Neural crest cell (in vitro differentiated cells): Measurements from ENCODE around the gene PHACTR1. TPM values are rescaled to one million over a fixed set of nuclear protein-coding genes. Genes with fewer than 3 reads are reported as not detected.

ENCODE experiments used
- DNase-seq: peaks from one replicate; pipeline ENCODE4 v3.0.0; 2021; ENCODE audit warnings: low read depth, mixed read lengths, low spot score
- H3K27ac Mint-ChIP-seq: one replicate; pipeline ENCODE4 v1.8.0; 2021; ENCODE audit warnings: mild to moderate bottlenecking, mixed read lengths; ENCODE audit not compliant: unreplicated experiment
- H3K27me3 Mint-ChIP-seq: 2 replicates; pipeline ENCODE4 v1.8.0; 2021; ENCODE audit warnings: low read depth, mild to moderate bottlenecking, mixed read lengths
- H3K36me3 Mint-ChIP-seq: 2 replicates; pipeline ENCODE4 v1.8.0; 2021; ENCODE audit warnings: low read depth, mild to moderate bottlenecking, mixed read lengths
- H3K4me1 Mint-ChIP-seq: 2 replicates; pipeline ENCODE4 v1.8.0; 2021; ENCODE audit warnings: mixed read lengths
- H3K4me3 Mint-ChIP-seq: one replicate; pipeline ENCODE4 v1.8.0; 2021; ENCODE audit warnings: mild to moderate bottlenecking, mixed read lengths
- H3K9me3 Mint-ChIP-seq: 2 replicates; pipeline ENCODE4 v1.8.0; 2021; ENCODE audit warnings: mixed read lengths
- total RNA-seq: library from RNA; stranded (reverse); gene quantifications from 2 replicates; pipeline ENCODE4 v1.2.1, GENCODE V29; 2021
- TF ChIP-seq, protein P1 (sequence below): fragments of 200-600 bp; sonication (generic); conservative IDR thresholded peaks from 2 replicates; pipeline ENCODE4 v1.5.0; 2021; ENCODE audit warnings: antibody characterized with exemption, mild to moderate bottlenecking

The PHACTR1 gene
- total RNA-seq, 1 donor from 2014 or later = 10.4 TPM

DNA sequence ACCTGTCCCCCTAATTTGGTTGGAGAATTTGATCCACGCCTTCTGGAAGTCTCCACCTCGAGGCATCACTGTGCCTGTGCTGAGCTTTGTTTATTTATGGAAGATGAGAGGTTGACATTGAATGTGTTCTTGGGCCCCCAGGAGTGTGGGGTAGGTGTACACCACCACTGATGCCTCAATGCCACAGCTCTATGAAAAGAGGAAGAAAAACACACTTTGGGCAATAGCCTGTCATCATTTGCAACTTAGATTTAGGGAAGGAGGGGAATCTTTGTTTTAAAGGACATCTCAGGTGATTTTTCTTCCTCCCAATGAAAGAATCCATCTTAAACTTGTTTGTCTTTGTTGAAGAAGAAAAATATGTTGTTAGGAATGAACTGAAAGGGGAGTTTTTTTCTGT is 569.1 kb downstream of the PHACTR1 start:
- H3K4me1 Mint-ChIP-seq = peaks cover 15% of the 10 kb centered on the region
- DNase-seq = no peak
- peaks cover 45% of the 10 kb centered on the region for H3K36me3 Mint-ChIP-seq

DNA sequence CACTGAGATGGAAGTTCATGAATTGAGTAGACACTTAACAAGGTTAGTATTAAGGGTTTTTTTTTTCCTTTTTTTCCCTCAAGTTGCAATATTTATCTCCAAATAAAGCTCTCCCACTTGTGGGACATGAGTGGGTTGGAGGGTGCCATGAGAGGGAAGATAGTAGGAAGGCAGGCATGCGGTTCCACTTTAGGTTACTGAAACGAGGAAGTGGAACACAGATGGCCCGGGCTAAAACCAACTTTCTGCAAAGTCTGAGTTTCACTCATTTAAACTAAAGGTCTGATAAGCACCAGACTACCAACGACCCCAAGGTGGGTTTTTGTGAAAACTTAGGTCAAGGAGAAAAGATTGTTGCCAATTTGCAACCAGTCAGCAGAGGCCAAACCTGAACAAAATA is 569.6 kb downstream of the PHACTR1 start:
- Mint-ChIP-seq H3K9me3 (no peaks in the 10 kb centered on the region), H3K4me1 (peaks cover 15% of the 10 kb centered on the region), H3K36me3 (peaks cover 45% of the 10 kb centered on the region), H3K4me3 (no peak overlapping the region), H3K27me3 (no peaks in the 10 kb centered on the region), H3K27ac (no peak overlapping the region)
- DNase-seq = no peak
- TF ChIP-seq, protein P1, sequence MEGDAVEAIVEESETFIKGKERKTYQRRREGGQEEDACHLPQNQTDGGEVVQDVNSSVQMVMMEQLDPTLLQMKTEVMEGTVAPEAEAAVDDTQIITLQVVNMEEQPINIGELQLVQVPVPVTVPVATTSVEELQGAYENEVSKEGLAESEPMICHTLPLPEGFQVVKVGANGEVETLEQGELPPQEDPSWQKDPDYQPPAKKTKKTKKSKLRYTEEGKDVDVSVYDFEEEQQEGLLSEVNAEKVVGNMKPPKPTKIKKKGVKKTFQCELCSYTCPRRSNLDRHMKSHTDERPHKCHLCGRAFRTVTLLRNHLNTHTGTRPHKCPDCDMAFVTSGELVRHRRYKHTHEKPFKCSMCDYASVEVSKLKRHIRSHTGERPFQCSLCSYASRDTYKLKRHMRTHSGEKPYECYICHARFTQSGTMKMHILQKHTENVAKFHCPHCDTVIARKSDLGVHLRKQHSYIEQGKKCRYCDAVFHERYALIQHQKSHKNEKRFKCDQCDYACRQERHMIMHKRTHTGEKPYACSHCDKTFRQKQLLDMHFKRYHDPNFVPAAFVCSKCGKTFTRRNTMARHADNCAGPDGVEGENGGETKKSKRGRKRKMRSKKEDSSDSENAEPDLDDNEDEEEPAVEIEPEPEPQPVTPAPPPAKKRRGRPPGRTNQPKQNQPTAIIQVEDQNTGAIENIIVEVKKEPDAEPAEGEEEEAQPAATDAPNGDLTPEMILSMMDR = no peak

More for the DNA sequence above, 569.1 kb downstream of the PHACTR1 start:
- H3K9me3 Mint-ChIP-seq = no peaks in the 10 kb centered on the region
- TF ChIP-seq, protein P1 = no peak
- no peaks in the 10 kb centered on the region for H3K27me3 Mint-ChIP-seq
- no peak overlapping the region for H3K27ac Mint-ChIP-seq
- no peak overlapping the region for H3K4me3 Mint-ChIP-seq

DNA sequence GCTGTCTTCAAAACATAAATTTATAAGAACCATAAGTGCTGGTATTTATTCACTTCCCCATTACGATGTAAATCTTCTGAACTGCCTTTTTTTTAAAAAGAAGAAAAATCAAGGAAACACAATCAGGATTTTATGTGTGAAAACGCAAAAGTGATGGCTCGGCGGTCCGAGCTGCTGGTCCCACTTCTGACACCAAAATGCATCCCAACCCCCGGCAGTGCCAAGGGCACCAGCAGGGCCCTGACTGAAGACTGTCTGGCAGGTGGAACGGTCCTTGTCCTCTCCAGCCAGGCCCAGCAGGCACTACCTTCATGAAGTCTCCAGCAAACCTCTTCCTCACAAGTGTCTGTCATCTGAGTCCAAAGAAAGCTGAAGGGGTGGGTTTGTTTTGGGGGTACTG is 570.5 kb downstream of the PHACTR1 start:
- Mint-ChIP-seq H3K4me3 (no peak overlapping the region), H3K27me3 (no peaks in the 10 kb centered on the region), H3K9me3 (no peaks in the 10 kb centered on the region), H3K4me1 (peaks cover 15% of the 10 kb centered on the region), H3K36me3 (peaks cover 45% of the 10 kb centered on the region), H3K27ac (no peak overlapping the region)
- no peak for DNase-seq
- TF ChIP-seq, protein P1 = no peak

DNA sequence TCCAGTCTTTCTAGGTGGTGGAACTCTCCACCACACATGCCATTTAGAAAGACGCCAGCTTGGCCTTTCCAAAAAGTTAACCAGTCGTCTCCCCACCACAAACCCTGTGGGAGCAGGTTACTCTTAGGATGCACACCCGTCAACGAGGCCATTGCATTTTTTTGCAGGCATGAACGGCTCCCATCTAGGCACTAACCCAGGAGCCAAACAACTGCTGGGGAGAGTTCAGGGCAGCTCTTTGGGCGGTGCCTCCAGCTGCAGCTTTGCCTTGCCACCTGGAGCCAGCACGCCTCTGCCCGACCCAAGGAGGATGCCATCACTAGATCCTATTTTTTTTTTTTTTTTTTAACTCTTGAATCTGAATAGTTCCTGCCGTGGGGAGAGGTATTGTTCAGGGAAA is 571.9 kb downstream of the PHACTR1 start:
- H3K9me3 Mint-ChIP-seq = no peaks in the 10 kb centered on the region
- TF ChIP-seq, protein P1 = no peak

DNA sequence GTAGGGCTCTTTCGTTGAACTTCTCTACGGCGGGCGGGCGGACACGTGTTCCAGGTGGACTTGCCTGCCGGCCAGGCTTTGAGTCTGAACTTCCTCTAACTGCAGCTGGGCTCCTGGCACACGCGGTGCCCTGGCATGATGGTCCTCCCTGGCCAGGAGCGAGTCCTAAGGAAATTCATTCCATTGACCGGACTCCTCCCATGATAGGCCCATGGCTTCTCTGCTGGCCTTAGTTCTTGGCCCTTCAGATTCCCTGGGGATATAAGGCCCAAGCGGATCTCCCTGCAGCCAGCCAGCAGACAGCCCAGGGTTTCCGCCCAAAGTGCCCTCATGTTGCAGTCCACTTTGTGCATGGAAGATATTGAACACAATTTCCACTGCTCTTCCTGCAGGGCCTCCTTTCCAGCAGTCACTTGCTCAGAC is 572.4 kb downstream of the PHACTR1 start:
- Mint-ChIP-seq H3K9me3 (no peaks in the 10 kb centered on the region), H3K36me3 (peaks cover 49% of the 10 kb centered on the region), H3K4me1 (peaks cover 11% of the 10 kb centered on the region), H3K27ac (no peak overlapping the region), H3K27me3 (no peaks in the 10 kb centered on the region), H3K4me3 (no peak overlapping the region)
- no peak for DNase-seq
- TF ChIP-seq, protein P1 = no peak

More for the DNA sequence above, 571.9 kb downstream of the PHACTR1 start:
- no peak overlapping the region for H3K4me3 Mint-ChIP-seq
- H3K27me3 Mint-ChIP-seq = no peaks in the 10 kb centered on the region
- peaks cover 11% of the 10 kb centered on the region for H3K4me1 Mint-ChIP-seq
- peaks cover 49% of the 10 kb centered on the region for H3K36me3 Mint-ChIP-seq
- no peak for DNase-seq
- H3K27ac Mint-ChIP-seq = no peak overlapping the region
